Ishikawa (cell line): ENCODE results near the gene HK1.

Experiments
- CEBPB ChIP-seq: IDR thresholded peaks from 2 replicates; pipeline ENCODE4 v1.6.1; 2012
- RAD21 ChIP-seq: IDR thresholded peaks from 2 replicates; pipeline ENCODE4 v1.6.1; 2012; ENCODE audit warnings: low read depth
- YY1 ChIP-seq: IDR thresholded peaks from 2 replicates; pipeline ENCODE4 v1.6.1; 2012; ENCODE audit warnings: low read depth
- TF ChIP-seq, protein P1 (sequence below): IDR thresholded peaks from 2 replicates; pipeline ENCODE4 v1.6.1; 2012

DNA sequence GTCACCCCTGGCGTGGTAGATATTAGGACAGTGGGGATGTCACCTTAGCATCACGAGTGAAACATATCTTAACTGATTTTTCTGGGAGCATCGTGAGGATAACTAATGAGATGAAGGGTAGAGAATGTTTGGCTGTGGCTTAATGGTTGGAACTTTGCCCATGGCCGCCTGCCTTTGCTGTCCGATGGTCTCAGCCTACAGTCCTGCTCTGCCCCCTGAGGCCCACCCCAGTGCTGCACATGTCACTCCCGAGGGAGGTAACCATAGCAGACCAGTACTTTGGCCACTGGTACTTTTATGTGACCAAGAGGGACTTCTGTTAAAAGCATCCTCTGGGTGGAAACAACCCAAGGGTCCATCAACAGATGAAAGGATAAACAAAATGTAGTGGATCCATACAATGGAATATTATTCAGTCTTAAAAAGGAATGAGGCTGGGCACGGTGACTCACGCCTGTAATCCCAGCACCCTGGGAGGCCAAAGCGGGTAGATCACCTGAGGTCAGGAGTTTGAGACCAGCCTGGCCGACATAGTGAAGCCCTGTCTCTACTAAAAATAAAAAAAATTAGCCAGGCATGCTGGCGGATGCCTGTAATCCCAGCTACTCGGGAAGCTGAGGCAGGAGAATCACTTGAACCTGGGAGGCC is 80.0 kb downstream of the HK1 start:
- TF ChIP-seq RAD21 = no peak
- TF ChIP-seq, protein P1, sequence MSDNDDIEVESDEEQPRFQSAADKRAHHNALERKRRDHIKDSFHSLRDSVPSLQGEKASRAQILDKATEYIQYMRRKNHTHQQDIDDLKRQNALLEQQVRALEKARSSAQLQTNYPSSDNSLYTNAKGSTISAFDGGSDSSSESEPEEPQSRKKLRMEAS = no peak
- no peak for TF ChIP-seq CEBPB
- no peak for TF ChIP-seq YY1
